Calu3 (cell line): Measurements from ENCODE around the gene CNTROB. TPM values are rescaled to one million over a fixed set of nuclear protein-coding genes. Genes with fewer than 3 reads are reported as not detected.

Experiments used
- BruUV-seq: library from RNA; stranded (reverse); fragments of 400-500 nt; replicated peaks from 2 replicates; lab custom pipeline; 2021; lab: Mats Ljungman, UMichigan
- CTCF ChIA-PET: fragments of 300-600 bp; sonication (Branson Sonifier 250); formaldehyde crosslinking; loops from one replicate; lab custom pipeline; 2022; ENCODE audit warnings: antibody characterized with exemption; lab: Charles Lee
- DNase-seq: peaks from one replicate; pipeline ENCODE4 v3.0.0; 2022
- H3K27ac Mint-ChIP-seq: one replicate; pipeline ENCODE4 v1.8.0; 2022; ENCODE audit warnings: mixed read lengths; ENCODE audit not compliant: unreplicated experiment
- H3K27me3 Mint-ChIP-seq: one replicate; pipeline ENCODE4 v1.8.0; 2022; ENCODE audit warnings: mixed read lengths; ENCODE audit not compliant: unreplicated experiment
- H3K36me3 Mint-ChIP-seq: one replicate; pipeline ENCODE4 v1.8.0; 2022; ENCODE audit warnings: mild to moderate bottlenecking, moderate library complexity, mixed read lengths; ENCODE audit not compliant: insufficient read depth, unreplicated experiment
- H3K4me1 Mint-ChIP-seq: one replicate; pipeline ENCODE4 v1.8.0; 2022; ENCODE audit warnings: mild to moderate bottlenecking, low read depth, mixed read lengths; ENCODE audit not compliant: unreplicated experiment
- H3K4me3 Mint-ChIP-seq: one replicate; pipeline ENCODE4 v1.8.0; 2022; ENCODE audit warnings: mild to moderate bottlenecking, low read depth, moderate library complexity, mixed read lengths; ENCODE audit not compliant: unreplicated experiment
- H3K9me3 Mint-ChIP-seq: one replicate; pipeline ENCODE4 v1.8.0; 2022; ENCODE audit warnings: low read depth, mixed read lengths; ENCODE audit not compliant: unreplicated experiment
- intact Hi-C: fragments of 100-400 bp; cut with micrococcal nuclease; formaldehyde crosslinking; loops from one replicate; pipeline ENCODE4 v1.10.0; 2022; ENCODE audit not compliant: unreplicated experiment
- total RNA-seq: library from RNA; stranded (reverse); gene quantifications from 2 replicates; pipeline ENCODE4 v1.2.3, GENCODE V29; 2022
- TF ChIP-seq, protein P1 (sequence below): fragments of 200-600 bp; IDR thresholded peaks from one replicate; pipeline ENCODE4 v1.8.0; 2022; ENCODE audit warnings: antibody characterized with exemption; ENCODE audit not compliant: unreplicated experiment

Gene CNTROB
- total RNA-seq, 1 experiment from 2014 or later, result 28.2 TPM

- CTCF ChIA-PET, result interaction anchor here (0.6 kb wide), 1 partner anchor 76 kb away, joined by 3 read pairs; the partner anchor contains the start of gene KDM6B
- Mint-ChIP-seq H3K27me3 (no peaks in the 10 kb centered on the region), H3K4me1 (no peaks in the 10 kb centered on the region), H3K4me3 (no peak overlapping the region), H3K36me3 (peaks cover 18% of the 10 kb centered on the region), H3K27ac (no peak overlapping the region), H3K9me3 (no peaks in the 10 kb centered on the region)
- TF ChIP-seq, protein P1, sequence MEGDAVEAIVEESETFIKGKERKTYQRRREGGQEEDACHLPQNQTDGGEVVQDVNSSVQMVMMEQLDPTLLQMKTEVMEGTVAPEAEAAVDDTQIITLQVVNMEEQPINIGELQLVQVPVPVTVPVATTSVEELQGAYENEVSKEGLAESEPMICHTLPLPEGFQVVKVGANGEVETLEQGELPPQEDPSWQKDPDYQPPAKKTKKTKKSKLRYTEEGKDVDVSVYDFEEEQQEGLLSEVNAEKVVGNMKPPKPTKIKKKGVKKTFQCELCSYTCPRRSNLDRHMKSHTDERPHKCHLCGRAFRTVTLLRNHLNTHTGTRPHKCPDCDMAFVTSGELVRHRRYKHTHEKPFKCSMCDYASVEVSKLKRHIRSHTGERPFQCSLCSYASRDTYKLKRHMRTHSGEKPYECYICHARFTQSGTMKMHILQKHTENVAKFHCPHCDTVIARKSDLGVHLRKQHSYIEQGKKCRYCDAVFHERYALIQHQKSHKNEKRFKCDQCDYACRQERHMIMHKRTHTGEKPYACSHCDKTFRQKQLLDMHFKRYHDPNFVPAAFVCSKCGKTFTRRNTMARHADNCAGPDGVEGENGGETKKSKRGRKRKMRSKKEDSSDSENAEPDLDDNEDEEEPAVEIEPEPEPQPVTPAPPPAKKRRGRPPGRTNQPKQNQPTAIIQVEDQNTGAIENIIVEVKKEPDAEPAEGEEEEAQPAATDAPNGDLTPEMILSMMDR, result no peak
- BruUV-seq, result no TSS peak
- intact Hi-C loops, result loop anchor here (10.0 kb wide), 1 partner anchor 134 kb away; no protein-coding TSS in a partner anchor
- DNase-seq, result no peak
These were observed 21.3 kb upstream of the CNTROB start for GRCh38 chr17:7910711-7911110.

DNA sequence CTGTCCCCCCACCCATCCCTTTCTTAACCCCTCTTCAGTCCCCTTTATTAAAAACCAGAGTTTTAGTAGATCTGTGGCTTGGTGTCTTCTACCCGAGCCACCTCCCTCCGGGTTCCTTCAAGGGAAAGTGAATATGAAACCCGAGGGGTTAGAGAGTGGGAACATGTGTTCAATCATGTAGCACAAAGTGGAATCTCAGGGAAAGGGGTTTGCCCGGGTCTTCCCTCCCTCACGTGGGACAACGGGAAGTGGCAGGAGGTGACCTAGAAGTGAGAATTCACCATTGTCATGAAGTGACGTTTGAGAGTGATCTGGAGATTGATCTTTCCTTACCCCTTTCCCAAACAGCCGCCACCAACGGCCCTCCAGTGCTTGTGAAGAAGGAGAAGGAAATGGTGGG is 20.9 kb upstream of the CNTROB start:
- Mint-ChIP-seq H3K4me3 (no peak overlapping the region), H3K27ac (no peak overlapping the region)

DNA sequence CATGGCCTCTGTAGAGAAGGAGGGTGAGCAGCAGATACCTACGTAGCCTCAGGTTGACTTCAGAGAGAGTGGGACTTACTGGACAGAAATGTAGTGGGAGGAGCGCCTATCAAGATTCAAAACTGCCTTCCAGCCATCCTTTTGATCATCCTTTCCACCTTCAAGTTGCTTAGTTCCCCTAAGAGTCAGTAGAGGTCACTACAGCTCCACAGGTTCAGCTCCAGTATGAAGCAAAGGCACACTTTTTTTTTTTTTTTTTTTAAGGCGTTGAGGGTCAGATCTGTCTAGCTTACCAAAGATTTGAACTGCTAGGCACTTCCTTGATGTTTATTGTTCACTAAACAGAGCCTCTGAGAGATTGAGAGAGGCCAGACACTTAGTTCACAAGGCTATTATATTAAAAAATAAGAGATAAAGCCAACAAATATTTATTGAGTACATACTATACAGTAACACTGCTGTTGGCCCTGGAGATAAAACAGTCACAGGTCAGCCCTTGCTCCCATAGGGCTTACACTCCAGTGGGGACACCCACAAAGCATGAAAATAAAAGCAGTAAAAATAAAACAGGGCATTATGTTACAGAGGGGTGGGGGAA is 19.0 kb upstream of the CNTROB start:
- Mint-ChIP-seq H3K4me1 (no peaks in the 10 kb centered on the region), H3K27me3 (no peaks in the 10 kb centered on the region), H3K36me3 (peaks cover 32% of the 10 kb centered on the region), H3K9me3 (no peaks in the 10 kb centered on the region), H3K27ac (peak overlapping the region; percentile 58), H3K4me3 (no peak overlapping the region)
- TF ChIP-seq, protein P1, result no peak
- intact Hi-C loops, result loop anchor here (2.0 to 10.0 kb wide), 2 partner anchors 76 to 132 kb away; no protein-coding TSS in a partner anchor
- CTCF ChIA-PET, result interaction anchor here (1.4 kb wide), 2 partner anchors 76 to 129 kb away, joined by 10 to 11 read pairs; no protein-coding TSS in a partner anchor
- peak; percentile 9 for DNase-seq
- no TSS peak for BruUV-seq

More for the DNA sequence above, 20.9 kb upstream of the CNTROB start:
- Mint-ChIP-seq H3K4me1 (no peaks in the 10 kb centered on the region), H3K9me3 (no peaks in the 10 kb centered on the region), H3K36me3 (peaks cover 22% of the 10 kb centered on the region), H3K27me3 (no peaks in the 10 kb centered on the region)
- TF ChIP-seq, protein P1, result no peak
- intact Hi-C loops, result loop anchor here (10.0 kb wide), 1 partner anchor 134 kb away; no protein-coding TSS in a partner anchor
- DNase-seq, result no peak
- BruUV-seq, result no TSS peak
- CTCF ChIA-PET, result no interaction called here

DNA sequence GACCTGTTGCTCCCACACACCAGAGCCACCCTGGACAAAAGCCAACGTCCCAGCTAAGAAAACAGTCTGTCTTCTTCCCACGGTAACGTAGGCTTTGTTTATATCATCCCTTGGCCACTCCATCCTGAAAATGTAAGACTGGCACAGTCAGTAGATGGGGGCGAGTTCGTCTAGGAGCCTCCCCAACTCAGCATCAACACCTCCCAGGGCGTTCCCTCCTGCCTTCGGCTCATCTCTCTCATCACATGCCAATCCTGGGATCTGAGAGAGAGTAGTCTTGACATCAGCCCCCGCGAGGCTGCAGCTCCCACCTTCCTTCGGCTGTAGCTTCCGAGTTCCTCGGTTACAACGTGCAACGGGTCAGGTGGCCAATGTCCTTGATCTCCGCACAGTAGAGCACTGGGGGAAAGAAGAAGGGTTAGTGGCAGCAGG is 16.8 kb upstream of the CNTROB start:
- Mint-ChIP-seq H3K27ac (peak overlapping the region; percentile 50), H3K36me3 (peaks cover 32% of the 10 kb centered on the region), H3K4me3 (peak overlapping the region; percentile 66), H3K9me3 (no peaks in the 10 kb centered on the region), H3K27me3 (no peaks in the 10 kb centered on the region), H3K4me1 (no peaks in the 10 kb centered on the region)
- DNase-seq, result no peak
- CTCF ChIA-PET, result interaction anchor here (1.2 to 1.4 kb wide), 2 partner anchors 73 to 143 kb away, joined by 5 read pairs; no protein-coding TSS in a partner anchor
- no TSS peak for BruUV-seq
- TF ChIP-seq, protein P1, result no peak
- intact Hi-C loops, result loop anchor here (10.0 kb wide), 1 partner anchor 130 kb away; no protein-coding TSS in a partner anchor
